Measurements from ENCODE around the gene BRIP1. TPM values are rescaled to one million over a fixed set of nuclear protein-coding genes. Genes with fewer than 3 reads are reported as not detected.

BRIP1 gene
- total and polyA plus RNA-seq, 2 experiments from 2014 or later = 8.0 to 23.1 TPM

- ATAC-seq = no peak
Observed at GRCh38 chr17:61786088-61786487, 77.2 kb downstream of the BRIP1 start.

GRCh38 chr17:61784510-61784909, 78.8 kb downstream of the BRIP1 start:
- no peaks in the 10 kb centered on the region; the same call in 2 of the 3 replicates for H3K36me3 Mint-ChIP-seq (ENCODE audit: low read depth)
- H3K4me1 Mint-ChIP-seq = no peaks in the 10 kb centered on the region
- Histone ChIP-seq H3K4me1 (ENCODE audit: insufficient read depth) (no peaks in the 10 kb centered on the region), H3K27ac (ENCODE audit: low read depth) (no peak overlapping the region), H3K27me3 (ENCODE audit: insufficient read depth) (no peaks in the 10 kb centered on the region), H3F3A (replicated peaks; ENCODE audit: low read depth) (no peaks in the 10 kb centered on the region), H4K20me1 (replicated peaks; ENCODE audit: insufficient read depth) (no peaks in the 10 kb centered on the region), H3K79me2 (replicated peaks; ENCODE audit: insufficient read depth) (no peaks in the 10 kb centered on the region), H3K4me2 (no peak overlapping the region), H3K9me2 (ENCODE audit: insufficient read depth) (no peaks in the 10 kb centered on the region), H2AFZ (no peak overlapping the region), H3K36me3 (ENCODE audit: insufficient read depth) (no peaks in the 10 kb centered on the region), H3K4me3 (no peak overlapping the region)
- ATAC-seq = no peak
- H3K27ac Mint-ChIP-seq = no peak overlapping the region
- no peaks in the 10 kb centered on the region for H3K27me3 Mint-ChIP-seq (ENCODE audit: insufficient read depth, low read depth, poor library complexity)
- no peak for DNase-seq (ENCODE audit: low spot score)
- H3K4me3 Mint-ChIP-seq = no peak overlapping the region
- no peaks in the 10 kb centered on the region for H3K9me3 Mint-ChIP-seq
- TF ChIP-seq CREB1 (CRISPR knock-in tag; IDR thresholded peaks at IDR 0.05; ENCODE audit: low read depth) (no peak), EZH2phosphoT487 (IDR thresholded peaks at IDR 0.05; ENCODE audit: unreplicated experiment) (no peak), ZNF331 (CRISPR knock-in tag; IDR thresholded peaks at IDR 0.05; ENCODE audit: low read depth) (no peak), REST (IDR thresholded peaks at IDR 0.05; ENCODE audit: unreplicated experiment) (no peak), ZNF462 (CRISPR knock-in tag; IDR thresholded peaks at IDR 0.05) (no peak), EZH2 (IDR thresholded peaks at IDR 0.05; ENCODE audit: low read depth, unreplicated experiment) (no peak)

More at GRCh38 chr17:61786088-61786487, 77.2 kb downstream of the BRIP1 start:
- no peak for TF ChIP-seq CTCF (conservative IDR thresholded peaks at IDR 0.05; ENCODE audit: low read depth in 2 of 2)
- no peak for TF ChIP-seq CREB1 (CRISPR knock-in tag; IDR thresholded peaks at IDR 0.05; ENCODE audit: low read depth)
- no peak overlapping the region for H2AFZ ChIP-seq
- no peak overlapping the region for H3K4me3 ChIP-seq
- Mint-ChIP-seq H3K36me3 (ENCODE audit: low read depth) (peaks cover 11% of the 10 kb centered on the region), H3K27ac (no peak overlapping the region), H3K27me3 (ENCODE audit: insufficient read depth, low read depth, poor library complexity) (no peaks in the 10 kb centered on the region), H3K9me3 (no peaks in the 10 kb centered on the region), H3K4me3 (no peak overlapping the region), H3K4me1 (no peaks in the 10 kb centered on the region)
- no peak overlapping the region for H3K27ac ChIP-seq (ENCODE audit: low read depth)
- H3K9me2 ChIP-seq (ENCODE audit: insufficient read depth) = no peaks in the 10 kb centered on the region
- no peaks in the 10 kb centered on the region for H3K27me3 ChIP-seq (ENCODE audit: insufficient read depth)
- H3K4me2 ChIP-seq = no peak overlapping the region
- H3F3A ChIP-seq (replicated peaks; ENCODE audit: low read depth) = no peaks in the 10 kb centered on the region
- H3K79me2 ChIP-seq (replicated peaks; ENCODE audit: insufficient read depth) = no peaks in the 10 kb centered on the region
- no peaks in the 10 kb centered on the region for H3K36me3 ChIP-seq (ENCODE audit: insufficient read depth)
- no peak for DNase-seq (ENCODE audit: low spot score)
- H4K20me1 ChIP-seq (replicated peaks; ENCODE audit: insufficient read depth) = no peaks in the 10 kb centered on the region
- H3K4me1 ChIP-seq (ENCODE audit: insufficient read depth) = no peaks in the 10 kb centered on the region

Measured in GM23338 (cell line).